ENCODE results near the gene PTPA. TPM values are rescaled to one million over a fixed set of nuclear protein-coding genes. Genes with fewer than 3 reads are reported as not detected.

The PTPA gene
- total and polyA plus RNA-seq, 2 experiments from 2014 or later, result 60.9 to 72.3 TPM

- Histone ChIP-seq H4K20me1 (ENCODE audit: insufficient read depth, poor library complexity, severe bottlenecking) (no peaks in the 10 kb centered on the region), H3K36me3 (replicated peaks; ENCODE audit: insufficient read depth, low read depth) (no peaks in the 10 kb centered on the region), H3K9me2 (replicated peaks; ENCODE audit: insufficient read depth) (no peaks in the 10 kb centered on the region), H3K79me2 (no peaks in the 10 kb centered on the region), H2AFZ (no peak overlapping the region), H3K27ac (peak overlapping the region; percentile 76), H3K9me3 (ENCODE audit: low read depth) (no peaks in the 10 kb centered on the region), H3K4me2 (no peak overlapping the region), H3K4me3 (no peak overlapping the region), H3K27me3 (no peaks in the 10 kb centered on the region), H3K4me1 (ENCODE audit: insufficient read depth) (peaks cover 26% of the 10 kb centered on the region)
- TF ChIP-seq EZH2 (IDR thresholded peaks at IDR 0.05; ENCODE audit: borderline replicate concordance) (no peak), CTCF (IDR thresholded peaks at IDR 0.05; ENCODE audit: poor library complexity) (no peak), EZH2phosphoT487 (IDR thresholded peaks at IDR 0.05; ENCODE audit: low read depth, severe bottlenecking, unreplicated experiment) (no peak)
- no peak for DNase-seq (ENCODE audit: low spot score)
These were observed 54.0 kb downstream of the PTPA start for GRCh38 chr9:129165198-129165597.

GRCh38 chr9:129166623-129167557 is 55.7 kb downstream of the PTPA start:
- H2AFZ ChIP-seq, result no peak overlapping the region

GRCh38 chr9:129170229-129170628 is 59.0 kb downstream of the PTPA start:
- peaks cover 30% of the 10 kb centered on the region for H3K4me1 ChIP-seq (ENCODE audit: insufficient read depth)
- no peaks in the 10 kb centered on the region for H3K27me3 ChIP-seq
- H3K4me3 ChIP-seq, result no peak overlapping the region
- no peak overlapping the region for H3K27ac ChIP-seq
- H3K36me3 ChIP-seq (replicated peaks; ENCODE audit: insufficient read depth, low read depth), result no peaks in the 10 kb centered on the region
- no peaks in the 10 kb centered on the region for H3K9me2 ChIP-seq (replicated peaks; ENCODE audit: insufficient read depth)
- DNase-seq (ENCODE audit: low spot score), result no peak
- no peaks in the 10 kb centered on the region for H3K79me2 ChIP-seq
- H2AFZ ChIP-seq, result no peak overlapping the region
- 67% methylated on average over 6 of the region's 6 CpGs for WGBS (ENCODE audit: low lambda C conversion rate, missing lambda C conversion rate)
- H3K4me2 ChIP-seq, result no peak overlapping the region
- TF ChIP-seq CTCF (IDR thresholded peaks at IDR 0.05; ENCODE audit: poor library complexity) (no peak), EZH2phosphoT487 (IDR thresholded peaks at IDR 0.05; ENCODE audit: low read depth, severe bottlenecking, unreplicated experiment) (no peak), EZH2 (IDR thresholded peaks at IDR 0.05; ENCODE audit: borderline replicate concordance) (no peak)
- no peaks in the 10 kb centered on the region for H4K20me1 ChIP-seq (ENCODE audit: insufficient read depth, poor library complexity, severe bottlenecking)
- H3K9me3 ChIP-seq (ENCODE audit: low read depth), result no peaks in the 10 kb centered on the region

More at GRCh38 chr9:129166623-129167557, 55.7 kb downstream of the PTPA start:
- Histone ChIP-seq H3K79me2 (no peaks in the 10 kb centered on the region), H3K27ac (peak overlapping the region; percentile 62), H3K4me2 (peak overlapping the region; percentile 62), H3K27me3 (no peaks in the 10 kb centered on the region), H3K4me1 (ENCODE audit: insufficient read depth) (peaks cover 26% of the 10 kb centered on the region), H3K9me2 (replicated peaks; ENCODE audit: insufficient read depth) (no peaks in the 10 kb centered on the region), H4K20me1 (ENCODE audit: insufficient read depth, poor library complexity, severe bottlenecking) (no peaks in the 10 kb centered on the region), H3K9me3 (ENCODE audit: low read depth) (no peaks in the 10 kb centered on the region), H3K36me3 (replicated peaks; ENCODE audit: insufficient read depth, low read depth) (no peaks in the 10 kb centered on the region), H3K4me3 (no peak overlapping the region)
- DNase-seq (ENCODE audit: low spot score), result peak; percentile 92
- TF ChIP-seq EZH2phosphoT487 (IDR thresholded peaks at IDR 0.05; ENCODE audit: low read depth, severe bottlenecking, unreplicated experiment) (no peak), CTCF (IDR thresholded peaks at IDR 0.05; ENCODE audit: poor library complexity) (no peak), EZH2 (IDR thresholded peaks at IDR 0.05; ENCODE audit: borderline replicate concordance) (no peak)
- WGBS (ENCODE audit: low lambda C conversion rate, missing lambda C conversion rate), result 27% methylated on average over 17 of the region's 18 CpGs

All from hepatocyte (in vitro differentiated cells).